HG03108 (cell line): Measurements from ENCODE around the gene ACY1.
"Not testable (repeated sequence)": the region's sequence is repeated elsewhere in the genome, so short reads cannot be mapped to it uniquely, and the experiment has no call there.

ENCODE experiments used
- ATAC-seq: cut with Tn5 transposase; IDR thresholded peaks from one replicate; pipeline ENCODE4 v1.9.1; 2021; ENCODE audit warnings: moderate library complexity; ENCODE audit not compliant: unreplicated experiment

The ACY1 gene

DNA sequence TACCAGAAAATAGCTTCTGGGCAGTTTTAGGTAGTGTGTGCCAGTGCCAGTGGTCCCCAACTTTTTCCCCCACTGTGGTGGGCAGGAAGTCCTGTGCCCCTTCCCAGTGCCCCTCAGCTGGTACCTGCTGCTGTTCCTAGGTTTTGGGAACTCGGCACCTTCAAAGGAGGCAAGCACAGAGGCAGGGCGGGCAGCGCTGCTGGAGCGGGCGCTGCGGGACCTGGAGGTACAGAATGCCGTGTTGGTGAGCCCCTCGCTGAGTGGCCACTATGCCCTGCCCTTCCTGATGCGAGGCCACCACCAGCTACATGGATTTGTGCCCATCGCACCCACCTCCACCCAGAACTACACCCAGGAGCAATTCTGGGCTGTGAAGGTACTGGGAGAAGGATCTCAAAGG, 3.1 kb upstream of the ACY1 start:
- ATAC-seq: no peak

DNA sequence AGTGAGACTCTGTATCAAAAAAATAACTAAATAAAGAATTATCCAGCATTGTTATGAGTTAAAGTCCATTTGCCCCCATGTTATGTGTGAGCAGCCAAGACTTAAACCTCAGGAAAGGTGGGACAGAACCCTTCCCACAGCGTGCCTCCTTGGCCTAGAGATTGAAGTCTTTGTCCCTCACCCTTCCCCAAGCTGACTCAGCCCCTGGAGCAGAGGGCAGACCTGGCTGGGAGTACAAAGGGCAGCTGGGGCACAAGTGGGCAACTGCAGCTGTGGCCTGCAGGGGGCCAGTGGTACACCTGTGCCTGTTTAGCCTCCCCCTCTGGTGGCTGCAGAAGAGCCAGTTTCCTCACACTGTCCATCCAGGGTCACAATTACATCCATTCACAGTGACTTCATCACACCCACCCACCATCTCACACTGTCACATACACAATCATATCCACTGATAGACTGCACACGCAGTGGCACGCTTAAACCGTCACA, 940 bp upstream of the ACY1 start:
- peak; percentile 39 for ATAC-seq

DNA sequence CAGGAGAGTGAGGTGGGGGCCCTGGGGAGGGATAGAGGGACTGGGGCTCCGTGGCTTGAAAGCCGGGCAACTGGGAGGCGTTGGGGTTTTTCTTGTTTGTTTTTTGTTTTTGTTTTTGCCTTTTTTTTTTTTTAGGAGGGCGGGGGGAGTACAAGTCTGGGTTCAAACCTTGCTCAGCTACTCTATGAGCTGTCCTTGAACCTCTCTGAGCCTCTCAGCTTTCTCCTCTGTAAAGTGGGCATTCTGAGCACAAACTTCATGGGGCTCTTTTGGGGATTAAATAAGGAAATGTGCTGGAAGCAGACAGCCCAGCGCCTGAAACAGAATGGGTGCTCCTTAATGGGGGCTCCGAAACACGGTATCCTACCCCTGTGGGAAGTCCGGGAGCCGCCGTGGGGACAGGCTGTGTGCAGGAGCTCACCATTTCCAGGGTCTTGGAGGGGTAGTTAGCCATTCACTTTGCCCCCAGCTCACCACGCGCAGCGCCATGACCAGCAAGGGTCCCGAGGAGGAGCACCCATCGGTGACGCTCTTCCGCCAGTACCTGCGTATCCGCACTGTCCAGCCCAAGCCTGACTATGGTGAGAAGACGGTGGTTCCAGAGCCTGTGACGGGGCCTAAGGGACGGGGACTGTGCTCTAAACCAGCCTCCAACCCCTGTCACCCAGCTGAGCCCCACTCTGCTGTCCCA, 388 bp downstream of the ACY1 start:
- no peak for ATAC-seq

DNA sequence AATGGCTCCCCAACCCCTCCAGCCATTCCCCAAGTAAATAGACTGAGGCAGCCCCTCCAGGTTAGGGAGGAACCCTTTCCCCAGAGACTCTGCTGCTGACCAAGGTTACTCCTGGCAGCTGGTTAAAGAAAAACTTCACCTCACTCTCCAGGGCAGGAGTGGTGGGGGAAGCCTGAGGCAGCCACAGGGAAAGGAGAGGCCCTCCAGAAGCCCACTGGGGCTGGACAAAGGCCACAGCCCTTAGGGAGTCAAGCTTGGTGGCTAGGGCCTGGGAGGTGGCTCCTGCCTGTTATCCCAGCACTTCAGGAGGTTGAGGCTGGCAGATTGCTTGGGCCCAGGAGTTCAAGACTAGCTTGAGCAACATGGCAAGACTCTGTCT, 923 bp downstream of the ACY1 start:
- no peak for ATAC-seq

DNA sequence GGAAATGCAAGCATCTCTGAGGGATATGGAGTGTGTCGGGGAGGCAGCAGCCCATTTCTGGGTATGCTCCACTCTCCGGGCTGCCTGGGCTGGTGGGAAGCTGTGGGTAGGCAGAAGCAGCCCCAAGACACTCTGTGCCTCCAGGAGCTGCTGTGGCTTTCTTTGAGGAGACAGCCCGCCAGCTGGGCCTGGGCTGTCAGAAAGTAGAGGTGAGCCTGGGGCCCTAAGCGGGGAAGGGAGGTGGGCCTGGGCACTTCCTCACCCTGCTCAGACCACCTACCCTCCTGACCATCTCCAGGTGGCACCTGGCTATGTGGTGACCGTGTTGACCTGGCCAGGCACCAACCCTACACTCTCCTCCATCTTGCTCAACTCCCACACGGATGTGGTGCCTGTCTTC, 1.7 kb downstream of the ACY1 start:
- ATAC-seq: no peak

DNA sequence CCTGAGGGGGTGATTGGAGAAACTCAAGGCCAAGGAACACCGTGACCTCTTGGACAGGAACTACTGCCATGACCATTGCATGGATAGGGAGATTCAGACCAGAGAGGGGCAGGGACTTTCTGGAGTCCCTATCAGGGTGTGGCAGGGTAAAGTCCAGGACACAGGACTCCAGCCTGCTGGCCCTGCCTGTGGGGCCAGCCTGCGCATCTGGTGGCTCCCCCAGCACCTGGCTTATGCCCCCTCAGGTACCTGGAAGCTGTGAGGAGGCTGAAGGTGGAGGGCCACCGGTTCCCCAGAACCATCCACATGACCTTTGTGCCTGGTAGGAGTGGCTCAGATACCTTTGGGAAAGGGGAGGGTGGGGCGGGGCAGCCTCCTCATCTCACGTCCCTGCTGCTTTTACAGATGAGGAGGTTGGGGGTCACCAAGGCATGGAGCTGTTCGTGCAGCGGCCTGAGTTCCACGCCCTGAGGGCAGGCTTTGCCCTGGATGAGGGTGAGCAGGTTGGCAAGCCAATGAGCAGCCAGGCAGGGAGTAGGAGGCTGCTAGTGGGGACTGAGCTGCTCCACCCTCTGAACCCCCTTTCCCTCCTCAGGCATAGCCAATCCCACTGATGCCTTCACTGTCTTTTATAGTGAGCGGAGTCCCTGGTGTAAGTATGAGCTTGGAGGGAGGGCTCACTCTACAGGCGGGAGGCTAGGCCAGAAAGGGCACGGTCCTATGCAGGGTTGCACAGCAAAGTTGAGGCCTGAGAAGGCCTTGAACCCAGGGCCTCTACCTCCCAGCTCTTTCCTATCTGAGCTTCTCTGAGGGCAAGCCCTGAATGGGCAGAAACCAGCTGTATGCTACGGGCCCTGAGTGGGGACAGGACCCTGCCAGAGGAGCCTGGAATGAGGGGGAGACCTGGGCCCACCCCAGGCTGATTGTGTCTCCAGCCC, 2.9 kb downstream of the ACY1 start:
- no peak for ATAC-seq

DNA sequence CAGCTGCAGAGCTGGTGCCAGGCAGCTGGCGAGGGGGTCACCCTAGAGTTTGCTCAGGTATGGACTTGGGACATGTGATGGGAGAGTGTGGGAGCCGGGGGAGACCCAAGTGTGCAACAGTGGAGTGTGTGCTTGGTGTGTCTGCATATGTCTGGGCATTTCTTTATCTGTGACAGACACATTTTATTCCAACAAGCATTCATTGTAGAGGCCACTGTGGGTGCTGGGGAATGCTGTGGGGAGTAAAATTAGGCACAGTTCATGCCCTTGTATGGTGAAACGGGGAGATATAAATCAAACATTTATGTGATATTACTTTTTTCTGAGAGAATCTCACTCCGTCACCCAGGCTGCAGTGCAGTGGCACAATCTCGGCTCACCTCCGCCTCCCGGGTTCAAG, 4.2 kb downstream of the ACY1 start:
- no peak for ATAC-seq

DNA sequence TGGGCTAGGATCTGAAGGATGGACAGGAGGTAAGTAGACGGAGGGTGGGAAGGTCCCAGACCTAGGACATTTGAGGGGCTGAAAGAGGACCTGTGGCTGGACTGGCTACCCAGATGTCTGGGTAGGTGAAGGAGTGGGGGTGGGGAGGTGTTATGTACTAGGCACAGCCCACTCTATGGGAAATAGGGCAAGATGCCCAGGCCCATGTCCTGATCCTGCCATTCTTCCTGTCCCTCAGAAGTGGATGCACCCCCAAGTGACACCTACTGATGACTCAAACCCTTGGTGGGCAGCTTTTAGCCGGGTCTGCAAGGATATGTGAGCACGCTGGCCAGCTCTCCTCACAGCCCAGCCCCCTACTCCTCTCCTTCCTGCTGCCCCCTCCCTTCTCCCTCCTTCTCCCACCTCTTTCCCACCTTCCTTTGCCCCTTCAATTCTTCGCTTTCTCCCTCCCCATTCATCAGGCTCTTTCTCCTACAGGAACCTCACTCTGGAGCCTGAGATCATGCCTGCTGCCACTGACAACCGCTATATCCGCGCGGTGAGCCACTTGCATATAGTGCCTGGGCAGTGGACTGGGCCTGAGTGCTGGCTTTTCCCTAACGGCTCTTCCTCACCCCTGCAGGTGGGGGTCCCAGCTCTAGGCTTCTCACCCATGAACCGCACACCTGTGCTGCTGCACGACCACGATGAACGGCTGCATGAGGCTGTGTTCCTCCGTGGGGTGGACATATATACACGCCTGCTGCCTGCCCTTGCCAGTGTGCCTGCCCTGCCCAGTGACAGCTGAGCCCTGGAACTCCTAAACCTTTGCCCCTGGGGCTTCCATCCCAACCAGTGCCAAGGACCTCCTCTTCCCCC, 5.2 kb downstream of the ACY1 start:
- no peak for ATAC-seq

DNA sequence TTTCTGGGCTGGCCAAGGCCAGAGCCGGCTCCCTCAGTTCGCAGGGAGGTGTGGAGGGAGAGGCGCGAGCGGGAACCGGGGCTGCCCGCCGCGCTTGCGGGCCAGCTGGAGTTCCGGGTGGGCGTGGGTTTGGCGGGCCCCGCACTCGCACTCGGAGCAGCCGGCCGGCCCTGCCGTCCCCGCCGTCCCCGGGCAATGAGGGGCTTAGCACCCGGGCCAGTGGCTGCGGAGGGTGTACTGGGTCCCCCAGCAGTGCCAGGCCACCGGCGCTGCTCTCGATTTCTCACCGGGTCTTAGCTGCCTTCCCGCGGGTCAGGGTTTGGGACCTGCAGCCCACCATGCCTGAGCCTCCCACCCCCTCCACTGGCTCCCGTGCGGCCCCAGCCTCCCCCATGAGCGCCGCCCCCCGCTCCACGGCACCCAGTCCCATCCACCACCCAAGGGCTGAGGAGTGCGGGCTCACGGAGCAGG, 7.2 kb downstream of the ACY1 start:
- ATAC-seq: not testable (repeated sequence)

DNA sequence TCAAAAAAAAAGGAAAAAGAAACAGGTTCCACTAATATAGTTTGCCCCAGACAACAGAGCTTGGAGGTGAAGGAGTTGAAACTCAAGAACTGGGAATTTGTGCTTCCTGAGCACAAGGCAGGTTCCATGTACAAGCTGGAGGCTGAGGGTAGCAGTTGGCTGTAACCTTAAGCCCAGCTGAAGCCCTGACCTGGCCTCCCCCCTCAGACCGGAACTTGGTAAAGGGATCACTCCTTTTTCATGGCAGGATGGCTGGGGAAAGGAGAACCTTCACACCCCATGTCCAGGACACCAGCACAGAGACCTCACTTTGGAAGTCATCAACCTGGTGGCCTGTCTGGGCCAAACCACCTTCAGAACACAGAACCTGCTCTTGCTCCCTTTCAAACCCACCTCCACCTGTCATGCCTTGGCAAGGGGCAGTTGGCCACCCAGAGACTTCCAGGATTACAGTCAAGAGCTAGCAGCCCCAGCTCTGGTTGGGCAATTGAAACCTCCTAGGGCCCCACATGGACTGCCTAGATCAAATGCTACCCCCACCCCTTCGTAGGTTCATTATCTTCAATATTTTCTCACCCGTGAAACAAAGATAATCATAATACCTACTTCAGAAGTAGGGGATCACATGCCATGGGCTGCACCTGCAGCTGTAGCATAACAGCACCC, 8.8 kb downstream of the ACY1 start:
- ATAC-seq: no peak

DNA sequence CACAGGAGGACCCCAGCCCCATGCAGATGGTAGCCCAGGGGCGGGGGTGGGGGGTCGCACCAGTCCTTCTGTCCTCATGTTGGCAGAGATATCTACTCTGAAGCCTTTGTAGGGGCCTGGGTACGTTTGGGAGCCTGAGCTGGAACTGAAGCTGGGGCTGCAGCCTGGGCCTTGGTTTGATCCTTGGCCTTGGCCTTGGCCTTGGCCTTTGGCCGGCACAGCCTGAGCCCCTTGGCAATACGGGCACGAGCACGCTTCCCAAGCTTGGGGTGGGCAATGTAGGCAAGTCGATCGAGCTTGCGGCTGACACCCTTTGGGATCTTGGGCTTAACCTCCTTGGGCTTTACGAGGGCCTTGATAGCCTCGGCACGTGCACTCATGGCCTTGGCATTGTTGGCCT, 10.3 kb downstream of the ACY1 start:
- ATAC-seq: not testable (repeated sequence)

DNA sequence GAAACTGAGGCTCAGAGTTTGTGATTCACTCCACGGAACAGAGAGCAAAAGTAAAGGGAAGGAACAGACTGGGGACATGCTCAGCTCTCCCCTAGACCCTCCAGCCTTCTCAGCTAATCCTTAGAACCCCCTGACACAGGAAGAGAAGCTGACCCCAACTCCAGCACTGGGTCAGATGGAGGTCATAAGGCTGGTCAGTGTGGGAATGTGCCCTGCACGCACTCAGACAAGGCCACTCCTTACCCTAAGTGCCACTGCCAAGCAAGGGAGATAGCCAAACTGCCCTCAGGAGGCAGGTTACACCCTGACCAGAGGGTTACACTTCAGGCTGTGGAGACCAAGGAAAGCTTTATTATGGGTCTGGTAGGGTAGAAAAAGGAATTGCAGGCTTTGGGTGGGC, 11.2 kb downstream of the ACY1 start:
- no peak for ATAC-seq

DNA sequence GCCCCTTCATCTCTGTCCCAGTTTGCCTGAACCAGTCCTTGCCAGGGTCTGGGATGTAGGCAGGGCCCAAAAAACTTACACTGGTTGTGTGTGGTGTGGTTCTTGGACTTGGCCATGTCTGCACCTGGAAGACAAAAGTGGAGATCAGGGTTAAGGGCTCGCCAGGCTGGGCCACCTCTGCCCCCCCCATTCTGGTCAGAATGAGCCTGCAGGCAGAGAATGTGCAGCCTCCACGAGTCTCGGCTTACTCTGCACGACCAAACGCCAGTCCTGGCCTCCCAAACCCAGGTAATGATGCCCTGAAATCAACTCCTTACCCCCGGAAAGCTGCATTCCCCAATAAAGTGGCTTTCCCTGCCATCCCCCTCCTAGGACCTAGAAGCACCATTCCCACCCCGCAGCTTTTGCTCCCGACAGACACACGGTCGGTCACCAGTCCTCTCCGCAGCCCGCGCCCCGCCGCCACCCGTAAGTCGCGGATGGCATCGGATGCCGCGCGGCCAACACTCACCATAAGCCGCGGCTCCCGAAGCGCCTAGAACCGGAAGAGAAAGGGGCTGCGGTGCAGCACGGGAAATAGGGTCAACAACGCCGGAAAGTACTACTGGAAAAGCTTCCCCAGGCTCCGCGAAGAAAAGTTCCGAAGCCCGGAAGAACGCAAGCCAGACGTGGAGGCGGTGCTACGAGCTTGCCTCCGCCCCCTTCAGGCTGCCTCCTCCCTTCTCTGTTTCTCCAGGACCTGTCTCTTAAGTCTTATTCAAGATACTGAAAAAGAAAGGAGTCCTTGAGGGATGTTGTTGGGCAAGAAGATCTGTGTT, 12.2 kb downstream of the ACY1 start, which contains the start of gene RPL29:
Gene RPL29 (minus strand): TSS at position 550 of the 818 bp plus-strand sequence. CDS start 434 bp downstream, at position 116.
- ATAC-seq: peak; percentile 94

DNA sequence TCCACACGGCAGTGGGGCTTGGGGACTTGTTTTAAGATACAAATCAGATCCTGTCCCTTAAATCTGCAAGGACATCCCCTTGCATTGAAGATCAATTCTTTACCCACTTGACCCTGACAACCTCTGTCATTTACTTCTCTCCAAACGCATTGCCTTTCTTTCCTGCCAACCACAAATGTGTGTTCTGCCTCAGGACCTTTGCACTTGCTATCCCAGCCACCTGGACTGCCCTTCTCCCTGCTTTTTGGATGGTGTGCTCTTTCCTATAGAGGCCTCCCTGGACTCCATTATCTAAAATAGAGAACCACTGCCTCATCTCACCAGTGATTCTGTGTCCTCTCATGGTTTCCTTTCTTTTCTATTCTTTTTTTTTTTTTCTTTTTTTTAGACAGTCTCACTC, 13.8 kb downstream of the ACY1 start:
- ATAC-seq: no peak

DNA sequence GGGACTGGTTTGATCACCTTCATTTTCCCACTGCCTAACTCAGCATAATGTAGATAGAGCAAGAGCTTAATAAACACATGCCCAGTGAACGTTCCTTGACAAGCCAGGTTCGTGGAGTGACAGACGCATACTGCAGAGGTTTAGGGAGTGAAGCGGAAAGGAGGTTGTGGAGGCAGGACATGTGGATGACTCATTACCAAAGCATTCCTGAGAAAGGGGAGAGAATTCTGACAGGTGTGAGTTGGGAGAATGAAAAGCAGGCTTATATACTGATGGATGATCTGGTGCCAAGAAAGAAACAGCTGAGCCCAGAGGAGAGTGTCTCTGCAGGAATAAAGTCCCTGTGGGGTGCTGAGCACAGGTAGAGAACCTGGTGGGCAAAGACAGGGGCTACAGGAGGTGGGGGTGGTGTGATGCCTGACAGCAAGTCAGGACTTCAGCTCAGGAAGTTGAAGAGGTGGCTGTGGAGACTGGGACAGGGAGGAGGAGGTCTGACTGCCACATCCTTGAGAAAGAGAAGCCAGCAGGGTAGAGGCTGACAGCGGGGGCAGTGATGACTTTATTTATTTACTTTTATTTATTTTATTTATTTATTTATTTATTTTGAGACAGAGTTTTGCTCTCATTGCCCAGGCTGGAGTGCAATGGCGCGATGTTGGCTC, 14.7 kb downstream of the ACY1 start:
- no peak for ATAC-seq

DNA sequence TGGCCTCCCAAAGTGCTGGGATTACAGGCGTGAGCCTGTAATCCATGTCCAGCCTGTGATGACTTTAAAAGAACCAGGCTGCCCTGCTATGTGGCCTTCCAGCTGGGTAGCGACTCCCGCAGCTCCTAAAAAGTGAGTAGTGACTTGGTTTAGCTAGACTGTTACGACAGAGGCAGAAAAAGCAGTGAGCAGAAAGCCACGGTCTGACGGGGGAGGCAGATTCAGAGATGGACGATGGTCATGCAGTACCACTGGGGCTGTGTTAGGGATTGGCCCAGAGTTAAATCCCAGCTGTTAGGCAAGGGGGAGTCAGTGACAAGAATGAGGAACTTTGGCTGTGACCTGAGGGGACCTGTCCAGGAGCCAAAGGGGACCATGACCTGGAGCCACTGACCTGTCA, 15.4 kb downstream of the ACY1 start:
- no peak for ATAC-seq

DNA sequence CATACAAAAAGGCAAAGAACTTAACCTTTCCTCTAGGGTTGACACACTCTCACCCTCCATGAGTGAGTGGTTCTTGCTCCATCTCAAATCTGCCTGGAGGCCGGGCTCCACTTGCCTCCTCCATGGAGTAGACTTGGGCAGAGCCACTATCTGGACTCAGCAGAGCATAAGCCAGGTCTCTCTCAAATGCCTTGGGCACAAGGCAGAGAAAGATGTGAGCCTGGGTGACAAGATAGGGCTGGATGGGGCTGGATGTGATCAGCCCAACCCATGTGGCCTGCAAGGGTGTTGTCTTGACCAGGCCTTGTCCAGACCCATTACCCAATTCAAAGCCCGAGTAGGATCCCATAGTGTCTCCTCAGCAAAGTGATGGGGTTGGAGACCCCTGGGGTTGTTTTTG, 16.5 kb downstream of the ACY1 start:
- ATAC-seq: no peak

DNA sequence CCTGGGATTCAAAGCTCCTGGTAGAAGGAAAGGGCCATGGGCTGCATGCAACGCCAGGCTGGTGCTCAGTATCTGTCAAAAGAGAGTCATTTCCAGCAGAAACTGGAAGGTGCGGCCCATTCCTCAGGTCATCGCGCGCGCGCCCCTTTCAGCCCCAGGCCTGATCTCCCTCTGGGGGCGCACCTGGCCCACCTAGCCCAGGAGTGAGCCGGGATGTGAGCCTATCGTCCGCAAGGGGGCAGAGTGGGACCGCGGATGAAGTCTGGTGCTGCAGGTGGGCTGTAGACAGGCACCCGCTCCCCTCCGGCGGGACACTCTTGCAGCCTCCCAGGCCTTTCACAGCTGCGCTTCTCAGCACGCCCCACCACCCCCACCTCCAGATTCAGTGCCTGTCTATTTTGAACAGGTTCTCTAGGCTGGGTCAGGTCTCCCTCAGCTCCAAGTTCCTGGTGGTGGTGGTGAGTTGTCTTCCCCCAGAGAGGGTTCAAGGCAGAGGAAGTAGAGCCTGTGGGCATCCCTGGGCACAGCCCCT, 18.2 kb downstream of the ACY1 start:
- ATAC-seq: peak; percentile 63

DNA sequence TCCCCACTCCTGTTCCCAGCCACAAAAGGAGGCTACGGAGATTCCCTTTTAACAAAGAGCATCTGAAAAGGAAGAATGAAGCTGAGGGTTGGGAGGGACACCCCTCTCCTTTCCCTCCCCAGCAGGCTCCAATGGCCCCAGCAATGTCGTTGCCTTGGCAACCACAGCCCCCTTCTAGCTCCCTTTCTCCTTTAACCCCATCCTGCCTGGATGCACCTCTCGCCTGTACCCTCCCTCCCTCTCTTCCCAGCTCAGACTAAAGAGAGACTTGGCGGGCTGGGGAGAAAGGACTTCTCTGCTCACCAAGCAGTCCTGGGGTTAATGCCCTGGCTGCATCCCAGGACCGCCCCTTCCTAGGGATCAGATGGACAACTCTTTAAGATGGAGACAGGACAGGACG, 19.4 kb downstream of the ACY1 start:
- no peak for ATAC-seq
